Gastroesophageal sphincter (tissue), 4 donors: ENCODE results near the gene CYTH2. TPM values are rescaled to one million over a fixed set of nuclear protein-coding genes. Genes with fewer than 3 reads are reported as not detected.

Experiments used
- ATAC-seq: fragments of 150-250 bp; one replicate; pipeline ENCODE4 v1.9.1; 2016; ENCODE audit warnings: mild to moderate bottlenecking, moderate library complexity
- H3K27ac ChIP-seq, 4 donors: fragments of 200-600 bp; sonication (generic) in 3 of 4; 1 replicate in 3 of 4; 2 replicates in 1 of 4; pipeline ENCODE4 v1.5.1; 2016 to 2019
- H3K27me3 ChIP-seq: fragments of 200-600 bp; sonication (generic); one replicate; pipeline ENCODE4 v1.5.1; 2019
- H3K36me3 ChIP-seq, 2 donors: fragments of 200-600 bp; sonication (generic); one replicate each; pipeline ENCODE4 v1.5.1; 2019; ENCODE audit warnings: control low read depth in 1 of 2
- H3K4me1 ChIP-seq, 3 donors: fragments of 200-600 bp; sonication (generic); 1 replicate in 2 of 3; 2 replicates in 1 of 3; pipeline ENCODE4 v1.5.1; 2016 to 2019; ENCODE audit warnings: control low read depth in 2 of 3
- H3K4me3 ChIP-seq, 2 donors: fragments of 200-600 bp; sonication (generic); one replicate each; pipeline ENCODE4 v1.5.1; 2019; ENCODE audit warnings: mild to moderate bottlenecking in 1 of 2, moderate library complexity in 1 of 2
- H3K9me3 ChIP-seq, 3 donors: fragments of 200-600 bp; sonication (generic); one replicate each; pipeline ENCODE4 v1.5.1; 2017 to 2019; ENCODE audit warnings: control low read depth in 2 of 3
- EP300 ChIP-seq: sonication (generic); formaldehyde crosslinking; IDR thresholded peaks from one replicate; pipeline ENCODE4 v1.6.1; 2017; ENCODE audit warnings: antibody characterized with exemption, mild to moderate bottlenecking
- POLR2A ChIP-seq, 2 donors: fragments of 450-650 bp; IDR thresholded peaks; one replicate each; pipeline ENCODE4 v1.6.1; 2017; ENCODE audit warnings: antibody characterized with exemption in 2 of 2, mild to moderate bottlenecking in 2 of 2, moderate library complexity in 1 of 2
- POLR2AphosphoS5 ChIP-seq: sonication (generic); formaldehyde crosslinking; IDR thresholded peaks from one replicate; pipeline ENCODE4 v1.6.1; 2017; ENCODE audit warnings: antibody characterized with exemption
- WGBS, 2 donors: methylation state at CpG; one replicate each; pipeline ENCODE4 v1.1.5; 2018; ENCODE audit warnings: low coverage in 1 of 2; 5-methylcytosine and 5-hydroxymethylcytosine counted together
- total RNA-seq, 4 donors: library from RNA; depleted of rRNA; stranded (reverse); fragments of >200 nt; gene quantifications; one replicate each; pipeline ENCODE4 v1.1.0, GENCODE V29; 2016
- TF ChIP-seq, protein P1 (sequence below), 4 experiments: fragments of 200-600 bp in 2 of 4; fragments of 450-650 bp in 2 of 4; sonication (generic) in 1 of 4; IDR thresholded peaks; one replicate each; pipeline ENCODE4 v1.5.1; 2017 to 2019; ENCODE audit warnings: antibody characterized with exemption in 4 of 4, mild to moderate bottlenecking in 2 of 4, moderate library complexity in 2 of 4

CYTH2 gene
- total RNA-seq, 4 donors from 2014 or later, result 28.6 to 56.7 (median 47.0) TPM

DNA sequence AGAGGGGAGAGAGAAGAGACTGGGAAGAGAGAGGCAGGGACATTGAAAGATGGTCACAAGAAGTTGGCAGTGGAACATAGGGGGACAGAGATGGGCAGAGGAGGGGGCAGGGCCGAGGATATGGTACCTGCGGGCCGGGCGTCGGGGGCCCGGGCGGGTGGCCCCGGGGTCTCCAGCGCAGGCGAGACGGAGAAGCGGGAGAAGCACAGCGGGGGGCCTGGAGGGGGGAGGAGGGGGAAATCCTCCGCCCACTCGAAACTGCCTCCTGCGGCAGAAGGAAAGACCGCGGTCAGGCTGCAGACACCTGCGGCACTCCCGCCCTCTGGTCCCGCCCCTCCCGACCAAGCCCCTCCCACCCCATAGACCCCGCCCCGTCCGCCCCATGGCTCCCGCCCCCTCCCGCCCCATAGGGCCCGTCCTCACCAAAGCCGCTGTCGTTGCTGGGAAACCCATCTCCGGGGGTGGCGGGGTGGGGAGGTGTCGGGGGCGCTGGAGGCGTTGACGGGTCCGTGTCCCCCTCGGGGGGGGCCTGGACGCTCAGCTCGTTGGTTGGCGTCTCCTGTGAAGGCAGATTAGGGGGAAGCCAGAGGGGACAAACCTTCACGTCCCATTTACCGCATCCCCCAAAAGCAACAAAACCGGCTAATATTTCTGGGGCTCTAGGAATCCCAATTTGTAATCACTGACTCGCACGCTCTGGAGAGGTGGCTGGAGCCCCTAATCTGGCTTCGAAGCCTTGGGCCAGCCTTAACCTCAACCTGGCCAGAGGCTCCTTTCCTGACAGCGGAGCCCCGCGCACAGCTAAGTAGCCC, 22.0 kb downstream of the CYTH2 start:
- H3K4me1 ChIP-seq, result peaks cover 0 to 71% (median 26%) of the 10 kb centered on the region in 3 donors
- peak overlapping the region in 3 of 4 donors; percentile 30 to 54 (median 51) for H3K27ac ChIP-seq
- H3K27me3 ChIP-seq, result no peaks in the 10 kb centered on the region
- WGBS, 2 donors, result 0 to 45% methylated on average over 1 to 10 of the region's 50 CpGs
- ATAC-seq, result no peak
- no peaks in the 10 kb centered on the region for H3K36me3 ChIP-seq
- peak overlapping the region in 1 of 2 donors; percentile 18 for H3K4me3 ChIP-seq
- TF ChIP-seq POLR2A (IDR thresholded peaks at IDR 0.05) (no peak), POLR2AphosphoS5 (no peak), EP300 (no peak)
- TF ChIP-seq, protein P1, sequence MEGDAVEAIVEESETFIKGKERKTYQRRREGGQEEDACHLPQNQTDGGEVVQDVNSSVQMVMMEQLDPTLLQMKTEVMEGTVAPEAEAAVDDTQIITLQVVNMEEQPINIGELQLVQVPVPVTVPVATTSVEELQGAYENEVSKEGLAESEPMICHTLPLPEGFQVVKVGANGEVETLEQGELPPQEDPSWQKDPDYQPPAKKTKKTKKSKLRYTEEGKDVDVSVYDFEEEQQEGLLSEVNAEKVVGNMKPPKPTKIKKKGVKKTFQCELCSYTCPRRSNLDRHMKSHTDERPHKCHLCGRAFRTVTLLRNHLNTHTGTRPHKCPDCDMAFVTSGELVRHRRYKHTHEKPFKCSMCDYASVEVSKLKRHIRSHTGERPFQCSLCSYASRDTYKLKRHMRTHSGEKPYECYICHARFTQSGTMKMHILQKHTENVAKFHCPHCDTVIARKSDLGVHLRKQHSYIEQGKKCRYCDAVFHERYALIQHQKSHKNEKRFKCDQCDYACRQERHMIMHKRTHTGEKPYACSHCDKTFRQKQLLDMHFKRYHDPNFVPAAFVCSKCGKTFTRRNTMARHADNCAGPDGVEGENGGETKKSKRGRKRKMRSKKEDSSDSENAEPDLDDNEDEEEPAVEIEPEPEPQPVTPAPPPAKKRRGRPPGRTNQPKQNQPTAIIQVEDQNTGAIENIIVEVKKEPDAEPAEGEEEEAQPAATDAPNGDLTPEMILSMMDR (IDR thresholded peaks at IDR 0.05), result no peak
- no peaks in the 10 kb centered on the region for H3K9me3 ChIP-seq

DNA sequence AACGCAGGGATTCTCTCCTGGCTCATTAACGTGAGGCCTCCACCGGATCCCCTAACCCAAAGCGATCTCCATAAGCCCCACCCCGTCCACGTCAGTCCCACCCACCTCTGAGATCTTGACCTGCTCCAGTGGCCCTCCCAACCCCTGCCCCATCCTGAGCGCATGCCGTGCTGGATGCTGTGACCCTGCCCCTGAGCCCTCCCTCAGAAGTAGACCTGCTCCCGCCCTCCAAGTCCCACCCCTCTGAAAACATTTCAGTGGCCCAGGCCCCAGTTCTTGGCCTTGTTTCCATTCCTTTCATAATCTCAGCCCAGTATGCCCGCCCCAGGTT, 22.6 kb downstream of the CYTH2 start:
- no peak for TF ChIP-seq POLR2A (IDR thresholded peaks at IDR 0.05)
- TF ChIP-seq POLR2AphosphoS5, result no peak
- no peak for TF ChIP-seq EP300
- TF ChIP-seq, protein P1 (IDR thresholded peaks at IDR 0.05), result no peak
- no peaks in the 10 kb centered on the region for H3K36me3 ChIP-seq
- peaks cover 0 to 71% (median 26%) of the 10 kb centered on the region in 3 donors for H3K4me1 ChIP-seq
- WGBS, 2 donors, result 42 to 52% methylated on average over 7 to 9 of the region's 10 CpGs
- H3K4me3 ChIP-seq, result no peak overlapping the region
- no peaks in the 10 kb centered on the region for H3K9me3 ChIP-seq
- no peaks in the 10 kb centered on the region for H3K27me3 ChIP-seq
- ATAC-seq, result no peak
- peak overlapping the region in 2 of 4 donors; percentile 30 to 80 for H3K27ac ChIP-seq

DNA sequence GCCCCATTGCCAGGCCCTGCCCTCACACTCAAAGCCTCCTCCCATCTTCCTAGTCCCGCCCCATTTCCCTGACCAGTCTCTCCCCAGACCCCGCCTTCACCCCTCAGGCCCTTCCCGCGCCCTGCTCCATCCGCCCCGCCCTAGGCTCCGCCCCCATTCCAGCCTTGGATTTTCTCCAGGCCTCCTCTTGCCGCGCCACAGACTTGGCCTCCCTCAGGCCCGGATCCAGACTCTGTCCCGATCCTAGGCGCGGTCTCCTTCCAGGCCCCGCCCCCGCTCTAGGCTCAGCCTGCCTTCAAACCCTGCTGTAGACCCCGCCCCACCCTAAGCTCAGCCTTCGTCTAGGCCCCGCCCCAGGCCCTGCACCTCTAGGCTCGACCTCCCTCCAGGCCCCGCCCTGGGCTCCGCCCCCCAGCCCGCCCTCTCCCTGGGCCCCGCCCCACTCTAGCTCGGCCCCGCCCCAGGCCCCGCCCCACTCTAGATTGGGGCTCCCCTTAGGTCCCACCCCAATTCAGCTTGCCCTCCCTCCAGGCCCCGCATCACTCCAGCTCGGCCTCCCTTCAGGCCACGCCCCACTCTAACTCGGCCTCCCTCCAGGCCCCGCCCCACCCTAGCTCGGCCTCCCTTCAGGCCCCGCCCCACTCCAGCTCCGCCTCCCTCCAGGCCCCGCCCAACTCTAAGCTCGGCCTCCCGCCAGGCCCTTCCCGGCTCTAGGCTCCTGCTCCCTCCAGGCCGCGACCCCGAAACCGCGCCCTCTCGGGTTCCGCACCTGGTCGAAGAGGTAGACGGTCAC, 24.0 kb downstream of the CYTH2 start:
- no peaks in the 10 kb centered on the region for H3K36me3 ChIP-seq
- peak; percentile 92 for ATAC-seq
- H3K4me3 ChIP-seq, result peak overlapping the region; percentile 20 to 59
- TF ChIP-seq, protein P1 (IDR thresholded peaks at IDR 0.05), result no peak
- TF ChIP-seq POLR2A (IDR thresholded peaks at IDR 0.05), result peak; percentile 47 to 55
- no peak for TF ChIP-seq EP300
- TF ChIP-seq POLR2AphosphoS5, result peak; percentile 90
- H3K4me1 ChIP-seq, result peaks cover 0 to 63% (median 22%) of the 10 kb centered on the region in 3 donors
- peak overlapping the region in 3 of 4 donors; percentile 80 to 93 (median 83) for H3K27ac ChIP-seq
- 3 to 4% methylated on average over 10 to 14 of the region's 47 CpGs for WGBS, 2 donors
- no peaks in the 10 kb centered on the region for H3K9me3 ChIP-seq
- H3K27me3 ChIP-seq, result peaks cover 11% of the 10 kb centered on the region

DNA sequence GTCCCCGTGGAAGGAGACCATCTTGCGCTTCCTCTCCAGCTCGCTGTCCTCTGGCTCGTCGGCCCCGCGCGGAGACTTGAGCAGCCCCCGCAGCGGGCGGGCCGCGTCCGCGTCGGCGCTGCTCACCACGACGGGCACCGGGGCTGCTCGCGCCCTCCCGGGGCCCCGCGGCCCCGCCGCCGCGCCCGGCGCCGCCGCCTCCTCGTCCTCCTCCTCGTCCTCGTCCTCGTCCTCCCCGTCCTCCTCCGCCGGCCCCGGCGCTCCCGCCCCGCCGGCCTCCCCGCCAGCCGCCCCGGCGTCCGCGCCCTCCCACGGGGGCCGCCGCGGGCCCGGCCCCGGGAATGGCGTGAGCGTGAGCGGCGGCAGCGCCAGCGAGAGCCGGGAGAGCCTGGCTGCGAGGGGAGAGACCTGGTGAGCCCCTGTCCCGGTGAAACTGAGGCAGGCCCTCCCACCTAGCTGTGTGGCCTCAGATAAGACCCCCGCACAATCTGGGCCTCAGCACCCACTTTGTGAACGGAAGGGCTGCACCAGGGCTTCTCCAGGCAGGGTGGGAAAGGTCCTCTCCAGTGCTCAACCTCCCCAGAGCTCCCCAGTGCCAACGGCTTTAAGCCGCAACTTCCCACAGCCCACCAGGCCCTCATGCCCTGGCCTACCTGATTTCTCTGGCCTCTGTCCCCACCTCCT, 24.7 kb downstream of the CYTH2 start:
- WGBS, 2 donors, result 40% methylated on average over 1 of the region's 70 CpGs; no CpG with 5 or more reads in 1 of the 2 donors
- TF ChIP-seq POLR2AphosphoS5, result no peak
- TF ChIP-seq POLR2A (IDR thresholded peaks at IDR 0.05), result no peak
- TF ChIP-seq, protein P1 (IDR thresholded peaks at IDR 0.05), result no peak
- TF ChIP-seq EP300, result no peak
- Histone ChIP-seq H3K36me3 (no peaks in the 10 kb centered on the region), H3K27ac (peak overlapping the region in 3 of 4 donors; percentile 80 to 93 (median 83)), H3K4me1 (peaks cover 0 to 59% (median 22%) of the 10 kb centered on the region in 3 donors), H3K9me3 (no peaks in the 10 kb centered on the region), H3K4me3 (peak overlapping the region; percentile 23 to 59), H3K27me3 (peaks cover 18% of the 10 kb centered on the region)
- peak; percentile 20 for ATAC-seq
